ENCODE data around the gene PROCA1.
A peak's percentile ranks its signal among the peaks of the same experiment; 100 is the strongest.
"Not testable (repeated sequence)": the region's sequence is repeated elsewhere in the genome, so short reads cannot be mapped to it uniquely, and the experiment has no call there.

Gene PROCA1

GRCh38 chr17:28744104-28744971, 32.6 kb upstream of the PROCA1 start:
- DNase-seq, result peak; percentile 0 to 30

GRCh38 chr17:28743243-28744103, 31.8 kb upstream of the PROCA1 start, which contains the start of gene TRAF4:
TRAF4 (plus strand) TSS chr17:28744011; CDS start chr17:28744113, 102 bp downstream.
- DNase-seq, result peak; percentile 84 to 87

GRCh38 chr17:28741358-28742349, 30.0 kb upstream of the PROCA1 start:
- DNase-seq, result peak; percentile 52 to 65

- no peak for DNase-seq
Measured at GRCh38 chr17:28740406-28741357, 29.0 kb upstream of the PROCA1 start.

- DNase-seq, result no peak
Measured at GRCh38 chr17:28738680-28739384, 27.1 kb upstream of the PROCA1 start.

GRCh38 chr17:28737770-28738679, 26.3 kb upstream of the PROCA1 start:
- no peak for DNase-seq

- no peak for DNase-seq
Measured at GRCh38 chr17:28737316-28737715, 25.6 kb upstream of the PROCA1 start.

GRCh38 chr17:28735913-28736769, 24.5 kb upstream of the PROCA1 start:
- DNase-seq, result not testable (repeated sequence)

GRCh38 chr17:28735242-28735722, 23.6 kb upstream of the PROCA1 start:
- DNase-seq, result no peak

- no peak for DNase-seq
Measured at GRCh38 chr17:28734712-28735241, 23.1 kb upstream of the PROCA1 start.

- DNase-seq, result no peak
Measured at GRCh38 chr17:28733346-28733745, 21.7 kb upstream of the PROCA1 start.

- DNase-seq, result no peak
Measured at GRCh38 chr17:28729950-28730330, 18.3 kb upstream of the PROCA1 start.

- DNase-seq, result peak; percentile 94 to 99
Measured at GRCh38 chr17:28728364-28729200, 16.9 kb upstream of the PROCA1 start, which contains the start of gene NEK8. NEK8 (plus strand) TSS chr17:28728788; CDS start chr17:28728814, 26 bp downstream.

GRCh38 chr17:28726627-28727491, 15.2 kb upstream of the PROCA1 start:
- peak; percentile 80 to 98 for DNase-seq

- DNase-seq, result peak; percentile 63 to 64
Measured at GRCh38 chr17:28726226-28726626, 14.5 kb upstream of the PROCA1 start, which contains the start of gene TLCD1. TLCD1 (minus strand) TSS chr17:28726233; CDS start chr17:28726097, 136 bp downstream.
